HFFc6 (cell line): ENCODE results near the gene PLXNA3. TPM values are rescaled to one million over a fixed set of nuclear protein-coding genes. Genes with fewer than 3 reads are reported as not detected.
A peak's percentile ranks its signal among the peaks of the same experiment; 100 is the strongest.

Source experiments
- DNase-seq: peaks from one replicate; pipeline ENCODE4 v3.0.0-alpha.2; 2018
- H3K27ac Mint-ChIP-seq: 2 replicates; pipeline ENCODE4 v1.8.0; 2020; ENCODE audit warnings: mild to moderate bottlenecking, mixed read lengths
- H3K27me3 Mint-ChIP-seq: 2 replicates; pipeline ENCODE4 v1.8.0; 2021; ENCODE audit warnings: mild to moderate bottlenecking, moderate library complexity, mixed read lengths; ENCODE audit not compliant: insufficient read depth
- H3K36me3 Mint-ChIP-seq: 2 replicates; pipeline ENCODE4 v1.8.0; 2021; ENCODE audit warnings: low read depth, mixed read lengths
- H3K4me1 Mint-ChIP-seq: 2 replicates; pipeline ENCODE4 v1.8.0; 2020; ENCODE audit warnings: low read depth, mixed read lengths
- H3K4me3 Mint-ChIP-seq: 2 replicates; pipeline ENCODE4 v1.8.0; 2020; ENCODE audit warnings: mild to moderate bottlenecking, moderate library complexity, mixed read lengths
- H3K9me3 Mint-ChIP-seq: 2 replicates; pipeline ENCODE4 v1.8.0; 2020; ENCODE audit warnings: mild to moderate bottlenecking, mixed read lengths
- CTCF ChIP-seq: fragments of 200-600 bp; sonication (generic); IDR thresholded peaks from 2 replicates; pipeline ENCODE4 v1.5.0; 2021; ENCODE audit warnings: antibody characterized with exemption, mild to moderate bottlenecking
- total RNA-seq, 6 experiments: library from RNA; stranded (reverse); fragmentation: NEBNext Ultra II Directional; extraction: Animal tissue kit (Norgen Biotek cat#: 25700); gene quantifications; 2 replicates in 1 of 6; 3 replicates in 5 of 6; pipeline ENCODE4 v1.2.3, GENCODE V29; 2021

PLXNA3 gene
- total RNA-seq, 6 experiments from 2014 or later: 66.2 to 98.7 (median 79.8) TPM

DNA sequence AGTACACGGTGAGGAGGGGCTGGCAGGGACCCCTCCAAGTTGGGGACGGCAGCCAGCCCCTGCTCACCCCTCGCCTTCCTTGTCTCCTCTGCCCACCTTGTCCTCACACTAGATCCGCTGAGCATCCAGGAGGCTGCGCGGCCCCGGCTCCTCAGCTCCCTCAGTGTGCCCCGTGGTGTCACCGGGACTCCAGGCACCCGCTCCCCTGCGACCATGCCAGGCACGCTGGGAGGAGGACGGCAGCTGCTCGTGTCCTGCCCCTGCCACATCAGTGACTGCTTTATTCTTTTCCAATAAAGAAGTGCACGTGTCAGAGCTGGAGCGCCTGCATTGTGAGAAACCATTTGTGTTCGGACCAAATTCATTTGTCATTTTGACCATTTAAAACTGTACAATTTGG is 7.8 kb upstream of the PLXNA3 start:
- peaks cover 6% of the 10 kb centered on the region; the same call in 1 of the 2 replicates for H3K4me1 Mint-ChIP-seq
- peaks cover 2% of the 10 kb centered on the region; the same call in 1 of the 2 replicates for H3K27me3 Mint-ChIP-seq
- H3K9me3 Mint-ChIP-seq: no peaks in the 10 kb centered on the region
- H3K36me3 Mint-ChIP-seq: peaks cover 7% of the 10 kb centered on the region; the same call in 1 of the 2 replicates
- TF ChIP-seq CTCF: no peak
- no peak for DNase-seq
- H3K27ac Mint-ChIP-seq: no peak overlapping the region
- H3K4me3 Mint-ChIP-seq: no peak overlapping the region

DNA sequence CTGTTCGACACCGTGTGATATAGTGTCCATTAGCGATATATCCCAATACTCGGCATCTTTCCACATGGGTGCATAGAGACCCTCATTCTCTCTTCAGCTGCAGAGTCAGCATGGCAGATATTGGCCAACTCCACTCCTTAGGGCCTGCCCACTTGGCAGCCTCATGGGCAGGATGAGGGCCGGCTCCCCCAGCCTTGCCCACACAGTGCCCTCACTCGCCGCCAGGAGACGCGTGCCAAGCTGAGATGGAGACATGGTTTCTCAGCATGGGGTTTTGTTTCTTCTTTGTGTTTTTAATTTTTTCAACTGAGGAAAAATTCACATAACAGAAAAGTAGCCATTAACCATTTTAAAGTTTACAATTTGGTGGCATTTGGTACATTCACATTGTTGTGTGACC is 5.3 kb upstream of the PLXNA3 start:
- Mint-ChIP-seq H3K9me3 (no peaks in the 10 kb centered on the region), H3K4me1 (0 out of 2 replicates have a peak, but pooled peaks cover 5% of the 10 kb centered on the region), H3K4me3 (no peak overlapping the region), H3K27me3 (peaks cover 3% of the 10 kb centered on the region; the same call in 1 of the 2 replicates), H3K27ac (no peak overlapping the region), H3K36me3 (peaks cover 7% of the 10 kb centered on the region; the same call in 1 of the 2 replicates)
- TF ChIP-seq CTCF: no peak
- no peak for DNase-seq

DNA sequence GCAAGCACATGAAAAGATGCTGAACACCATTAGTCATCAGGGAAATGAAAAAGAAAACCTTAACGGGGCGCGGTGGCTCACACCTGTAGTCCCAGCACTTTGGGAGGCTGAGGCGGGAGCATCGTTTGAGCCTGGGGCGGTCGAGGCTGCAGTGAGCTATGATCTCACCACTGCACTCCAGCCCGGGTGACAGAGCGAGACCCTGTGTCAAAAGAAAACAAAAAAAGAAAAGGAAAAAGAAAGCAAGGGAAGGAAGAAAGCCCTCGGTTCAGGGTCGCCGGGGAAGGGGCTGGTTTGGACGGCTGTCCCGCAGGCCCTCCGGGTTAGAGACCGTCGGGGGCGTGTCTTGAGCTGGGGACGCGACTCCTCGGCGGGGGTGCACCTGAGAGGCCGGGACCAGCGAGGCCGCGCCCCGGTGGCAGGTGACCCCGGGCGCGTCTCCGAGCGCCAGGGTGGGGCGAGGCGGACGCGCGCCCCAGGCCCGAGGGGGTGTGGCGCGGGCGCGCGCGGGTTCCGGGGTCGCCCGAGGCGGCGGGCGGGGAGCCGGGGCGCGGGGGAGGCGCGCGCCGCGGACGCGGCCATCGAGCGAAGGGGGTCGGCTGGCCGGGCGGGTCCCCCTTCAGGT is 478 bp upstream of the PLXNA3 start:
- no peak for TF ChIP-seq CTCF
- H3K36me3 Mint-ChIP-seq: peaks cover 7% of the 10 kb centered on the region; the same call in 1 of the 2 replicates
- no peaks in the 10 kb centered on the region for H3K9me3 Mint-ChIP-seq
- peaks cover 5% of the 10 kb centered on the region for H3K27me3 Mint-ChIP-seq
- DNase-seq: no peak
- H3K4me3 Mint-ChIP-seq: peak overlapping the region; percentile 92
- H3K27ac Mint-ChIP-seq: peak overlapping the region; percentile 90
- H3K4me1 Mint-ChIP-seq: 0 out of 2 replicates have a peak, but pooled peaks cover 5% of the 10 kb centered on the region

- Mint-ChIP-seq H3K9me3 (no peaks in the 10 kb centered on the region), H3K36me3 (peaks cover 6% of the 10 kb centered on the region; the same call in 1 of the 2 replicates), H3K27ac (peak overlapping the region; percentile 59), H3K27me3 (peaks cover 5% of the 10 kb centered on the region), H3K4me3 (peak overlapping the region; percentile 89), H3K4me1 (0 out of 2 replicates have a peak, but pooled peaks cover 5% of the 10 kb centered on the region)
- no peak for TF ChIP-seq CTCF
- peak; percentile 23 for DNase-seq
Observed at GRCh38 chrX:154458954-154459778, 1.1 kb downstream of the PLXNA3 start.

DNA sequence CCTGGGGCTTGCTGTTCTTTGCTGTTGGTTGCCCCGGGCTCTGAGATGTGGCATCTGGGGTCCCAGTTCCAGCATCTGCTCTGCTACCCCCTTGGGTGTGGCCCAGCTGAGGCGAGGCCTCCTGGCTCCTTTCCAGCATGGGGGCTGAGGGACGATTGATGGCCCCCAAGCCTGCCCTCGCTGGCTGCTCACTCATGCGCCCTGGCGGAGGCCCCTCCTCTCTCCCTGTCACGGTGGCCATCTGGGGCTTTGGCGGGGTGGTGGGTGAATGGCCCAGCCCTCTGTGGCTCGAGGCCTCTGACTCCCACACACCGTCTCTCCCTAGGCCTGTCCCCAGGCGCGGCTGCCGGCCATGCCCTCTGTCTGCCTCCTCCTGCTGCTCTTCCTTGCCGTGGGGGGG is 1.8 kb downstream of the PLXNA3 start:
- TF ChIP-seq CTCF: no peak
- H3K27ac Mint-ChIP-seq: no peak overlapping the region; the same call in 1 of the 2 replicates
- peaks cover 3% of the 10 kb centered on the region; the same call in 1 of the 2 replicates for H3K27me3 Mint-ChIP-seq

More for the DNA sequence above, 1.8 kb downstream of the PLXNA3 start:
- Mint-ChIP-seq H3K4me3 (peak overlapping the region; percentile 89), H3K9me3 (no peaks in the 10 kb centered on the region), H3K4me1 (0 out of 2 replicates have a peak, but pooled peaks cover 5% of the 10 kb centered on the region), H3K36me3 (no peaks in the 10 kb centered on the region)
- no peak for DNase-seq
